ENCODE data around the gene ACTR1A. TPM values are rescaled to one million over a fixed set of nuclear protein-coding genes. Genes with fewer than 3 reads are reported as not detected.
"Not testable (repeated sequence)": the region's sequence is repeated elsewhere in the genome, so short reads cannot be mapped to it uniquely, and the experiment has no call there.

The ACTR1A gene
- total RNA-seq, 1 experiment from 2014 or later: 124 TPM

DNA sequence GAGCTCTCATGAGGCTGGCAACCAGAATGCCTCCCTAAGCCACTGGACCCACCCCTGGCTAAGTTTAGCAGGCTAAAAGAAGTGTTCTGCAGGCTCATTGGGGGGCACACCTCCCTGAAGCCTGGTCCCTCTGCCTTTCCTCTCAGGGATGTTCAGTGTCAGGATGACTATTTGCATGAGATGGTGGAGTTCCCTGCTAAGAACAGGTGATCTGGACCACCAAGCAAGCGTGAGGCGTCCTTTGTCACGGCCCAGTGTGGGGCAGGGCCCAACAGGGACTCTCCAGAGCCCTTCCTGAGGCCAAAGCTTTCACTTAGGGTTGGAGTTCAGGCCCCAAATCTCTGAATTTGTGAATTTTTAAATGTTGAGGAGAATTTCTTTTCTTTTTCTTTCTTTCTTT, 13.2 kb upstream of the ACTR1A start:
- no peak for DNase-seq (ENCODE audit: low read depth)

DNA sequence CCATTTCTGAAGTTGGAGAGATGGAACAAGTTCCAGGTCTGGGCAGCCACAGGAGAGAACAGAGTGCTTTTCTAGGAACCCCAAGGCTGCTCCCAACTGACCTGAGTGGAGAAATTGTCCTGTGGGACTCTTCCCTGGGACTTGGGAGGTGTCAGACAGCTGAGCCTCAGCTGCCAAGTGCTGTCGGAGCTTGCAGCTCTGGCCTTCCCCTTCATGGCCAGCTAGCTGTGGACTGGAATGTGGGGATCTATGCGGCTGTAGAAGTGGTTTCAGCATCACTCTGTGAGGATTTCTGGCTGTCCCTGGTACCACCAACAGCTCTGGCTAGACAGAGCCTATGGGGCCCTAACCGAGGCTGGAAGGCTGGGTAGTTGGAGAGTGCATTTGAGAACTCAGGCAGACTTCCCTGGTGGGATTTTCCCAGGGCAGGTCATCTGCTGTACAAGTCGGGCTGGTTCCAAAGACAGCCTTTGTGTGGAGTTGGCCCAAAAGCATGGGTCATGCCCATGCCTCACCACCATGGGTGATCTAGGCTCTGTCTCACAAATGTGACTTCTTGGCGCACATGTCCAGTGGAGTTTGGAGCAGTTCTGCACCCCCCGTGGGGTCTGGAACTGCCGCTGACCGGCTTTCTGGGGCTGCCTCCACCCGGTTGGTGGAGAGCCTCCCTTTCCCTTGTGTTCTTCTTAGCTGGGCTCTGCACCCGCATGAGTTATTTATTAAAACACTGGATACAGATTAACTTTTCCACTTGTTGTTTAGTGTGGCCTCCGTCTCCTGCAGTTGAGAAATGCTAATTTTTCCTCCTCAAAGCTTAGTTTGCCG, 12.2 kb upstream of the ACTR1A start:
- no peak for DNase-seq (ENCODE audit: low read depth)

DNA sequence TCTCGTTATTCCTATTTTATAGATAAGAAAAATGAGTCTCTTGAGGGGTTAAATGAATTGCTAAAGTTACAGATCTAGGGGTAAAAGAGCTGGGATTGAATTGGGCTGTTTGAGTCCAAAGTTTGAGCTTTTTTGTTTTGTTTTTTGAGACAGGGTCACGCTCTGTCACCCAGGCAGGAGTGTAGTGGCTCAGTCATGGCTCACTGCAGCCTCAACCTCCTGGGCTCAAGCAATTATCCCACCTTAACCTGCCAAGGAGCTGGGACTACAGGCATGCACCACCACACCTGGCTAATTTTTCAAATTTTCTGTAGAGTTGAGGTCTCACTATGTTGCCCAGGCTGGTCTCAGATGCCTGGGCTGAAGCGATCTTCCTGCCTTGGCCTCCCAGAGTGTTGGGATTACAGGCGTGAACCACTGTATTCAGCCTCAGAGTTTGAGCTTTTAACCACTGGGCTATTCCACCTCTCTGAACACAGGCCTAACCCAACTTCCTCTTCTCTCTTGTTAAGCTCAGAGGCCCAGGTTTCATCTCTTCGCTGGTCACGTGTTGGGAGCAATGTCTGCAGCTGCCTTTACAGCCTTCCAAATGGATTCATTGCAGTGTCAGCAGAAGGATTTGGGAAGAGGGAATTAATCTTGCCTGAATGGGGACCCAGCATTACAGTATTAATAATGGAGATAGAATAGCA, 9.2 kb upstream of the ACTR1A start:
- no peak for DNase-seq (ENCODE audit: low read depth)

DNA sequence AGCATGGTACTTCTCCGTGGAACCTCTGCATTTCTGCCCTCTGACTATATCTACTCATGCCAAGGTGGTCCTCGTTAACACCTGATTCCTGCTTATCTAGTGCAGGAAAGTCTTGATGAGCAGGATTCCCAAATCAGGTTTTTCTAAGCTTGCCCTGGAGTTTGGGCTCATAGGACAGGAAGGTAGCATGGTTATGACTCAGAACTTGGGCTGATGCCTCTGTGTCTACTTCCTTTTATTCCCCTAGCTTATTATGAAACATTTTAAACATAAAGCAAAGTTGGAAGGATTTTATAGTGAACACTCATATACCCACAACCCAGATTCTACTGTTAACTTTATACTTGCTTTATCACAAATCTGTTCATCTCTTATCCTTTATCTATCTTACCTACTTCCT, 6.9 kb upstream of the ACTR1A start:
- peak; percentile 74 for DNase-seq (ENCODE audit: low read depth)

DNA sequence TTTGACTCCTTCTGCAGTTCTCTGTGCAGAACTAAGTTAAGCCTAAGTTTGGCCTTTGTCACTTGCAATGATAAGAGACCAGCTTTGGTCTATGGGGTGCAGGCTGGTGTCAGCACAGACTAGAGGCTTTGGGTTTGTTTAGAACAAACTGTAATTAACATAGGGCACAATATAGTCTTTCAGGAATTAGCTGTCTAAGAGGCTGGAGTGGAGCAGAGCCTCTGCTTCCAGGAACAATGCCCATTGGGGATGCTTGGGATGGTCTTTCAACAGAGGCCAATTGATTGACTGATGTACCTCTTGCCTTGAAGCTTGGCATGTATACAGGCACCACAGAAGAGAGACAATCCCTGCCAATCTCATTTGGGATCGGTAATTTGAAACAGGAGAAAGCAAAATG, 6.0 kb upstream of the ACTR1A start:
- no peak for DNase-seq (ENCODE audit: low read depth)

DNA sequence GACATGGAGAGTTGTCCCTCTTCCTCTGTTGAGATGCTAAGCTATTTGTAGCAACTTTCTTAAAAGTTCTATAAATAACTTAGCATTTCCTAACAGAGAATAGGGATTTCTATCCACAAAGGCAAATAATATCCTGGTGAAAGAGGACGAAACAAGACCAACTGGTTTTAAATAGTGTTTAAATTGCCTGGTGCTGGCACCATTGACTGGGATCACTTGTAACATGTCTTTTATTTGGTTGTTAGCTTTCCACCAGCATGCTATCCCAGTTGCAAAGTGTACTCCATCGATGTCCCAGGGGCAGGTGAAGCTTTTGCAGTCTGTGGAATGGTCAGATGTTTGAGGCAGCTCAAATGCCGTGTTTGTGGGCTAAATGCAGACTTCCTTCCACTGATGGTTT, 5.0 kb upstream of the ACTR1A start:
- DNase-seq (ENCODE audit: low read depth): no peak

DNA sequence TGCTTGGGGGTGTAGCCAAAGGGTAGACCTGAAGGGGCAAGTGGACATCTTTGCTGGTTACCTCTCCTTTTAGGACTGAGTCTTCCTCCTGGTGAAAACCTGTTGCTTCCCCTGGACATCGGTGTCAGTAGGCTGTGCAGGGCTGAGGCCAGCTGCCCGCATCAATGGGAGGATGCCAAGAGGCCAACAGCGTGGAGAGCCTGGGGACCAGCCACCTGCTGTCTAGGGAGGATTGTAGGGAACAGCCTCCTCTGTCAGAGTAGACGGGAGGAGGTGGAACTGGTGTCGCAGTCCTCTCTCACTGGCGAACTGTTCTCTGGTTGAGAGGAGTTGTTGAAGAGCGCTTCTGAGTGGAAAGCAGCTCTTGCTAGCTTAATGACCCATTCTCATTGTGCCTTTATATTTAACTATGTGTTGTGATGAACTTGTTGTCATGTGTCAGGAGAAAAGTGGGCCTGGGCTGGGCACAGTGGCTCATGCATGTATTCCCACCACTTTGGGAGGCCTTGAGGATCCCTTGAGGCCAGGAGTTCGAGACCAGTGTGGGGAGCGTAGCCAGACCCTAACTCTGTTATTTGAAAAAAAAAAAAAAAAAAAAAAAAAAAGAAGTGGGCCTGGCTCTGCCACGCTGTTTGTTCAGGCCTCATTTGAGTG, 3.1 kb upstream of the ACTR1A start:
- DNase-seq (ENCODE audit: low read depth): no peak

DNA sequence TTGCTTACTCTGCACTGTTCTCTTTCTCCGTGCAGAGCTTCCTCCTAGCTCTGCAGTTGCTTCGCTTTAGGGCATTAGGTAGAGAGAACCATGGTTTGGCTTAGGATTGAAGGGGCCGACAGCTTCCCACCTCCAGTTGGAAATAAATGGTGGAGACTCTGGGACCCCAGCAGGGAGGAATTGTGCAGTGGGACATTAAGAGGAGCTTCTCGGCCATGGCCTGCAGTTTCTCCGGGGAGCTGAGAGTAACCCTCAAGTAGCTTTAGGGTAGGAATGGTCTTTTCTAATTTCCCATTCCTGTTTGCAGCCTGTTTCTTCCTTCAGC, 2.4 kb upstream of the ACTR1A start:
- DNase-seq (ENCODE audit: low read depth): no peak

DNA sequence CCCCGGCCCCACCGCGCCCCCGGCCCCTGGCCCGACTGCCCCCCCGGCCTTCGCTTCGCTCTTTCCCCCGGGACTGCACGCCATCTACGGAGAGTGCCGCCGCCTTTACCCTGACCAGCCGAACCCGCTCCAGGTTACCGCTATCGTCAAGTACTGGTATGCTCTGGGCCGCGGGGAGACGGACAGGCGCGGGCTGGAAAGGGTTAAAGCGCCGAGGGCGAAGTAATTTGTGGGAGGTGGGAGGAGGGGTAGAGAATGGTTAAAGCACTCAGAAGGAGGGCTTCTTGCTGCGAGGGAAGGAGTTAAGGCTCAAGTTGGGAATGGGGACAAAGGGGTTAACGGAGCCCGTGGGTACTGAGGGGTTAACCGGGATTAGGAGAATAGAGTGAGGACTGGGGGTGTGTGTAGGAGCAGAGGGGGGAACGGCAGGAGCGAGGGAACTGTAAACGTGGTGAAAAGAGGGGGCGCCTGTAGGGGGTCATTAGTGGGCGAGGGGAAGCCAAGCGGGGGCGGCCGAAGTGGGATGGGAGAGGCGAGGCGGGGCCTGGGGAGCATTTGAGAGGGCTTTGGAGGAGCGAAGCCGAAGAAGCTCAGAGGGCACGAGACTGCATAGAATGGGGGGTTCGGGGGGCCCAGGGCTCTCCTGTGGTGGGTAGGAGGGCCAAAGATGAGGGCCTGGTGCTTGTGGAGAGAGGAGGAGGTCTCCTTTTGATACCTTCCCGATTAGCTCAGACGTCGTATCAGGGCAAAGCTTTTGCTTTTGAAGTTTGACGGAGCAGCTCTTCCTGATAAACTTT, 1.9 kb upstream of the ACTR1A start:
- DNase-seq (ENCODE audit: low read depth): peak; percentile 10

DNA sequence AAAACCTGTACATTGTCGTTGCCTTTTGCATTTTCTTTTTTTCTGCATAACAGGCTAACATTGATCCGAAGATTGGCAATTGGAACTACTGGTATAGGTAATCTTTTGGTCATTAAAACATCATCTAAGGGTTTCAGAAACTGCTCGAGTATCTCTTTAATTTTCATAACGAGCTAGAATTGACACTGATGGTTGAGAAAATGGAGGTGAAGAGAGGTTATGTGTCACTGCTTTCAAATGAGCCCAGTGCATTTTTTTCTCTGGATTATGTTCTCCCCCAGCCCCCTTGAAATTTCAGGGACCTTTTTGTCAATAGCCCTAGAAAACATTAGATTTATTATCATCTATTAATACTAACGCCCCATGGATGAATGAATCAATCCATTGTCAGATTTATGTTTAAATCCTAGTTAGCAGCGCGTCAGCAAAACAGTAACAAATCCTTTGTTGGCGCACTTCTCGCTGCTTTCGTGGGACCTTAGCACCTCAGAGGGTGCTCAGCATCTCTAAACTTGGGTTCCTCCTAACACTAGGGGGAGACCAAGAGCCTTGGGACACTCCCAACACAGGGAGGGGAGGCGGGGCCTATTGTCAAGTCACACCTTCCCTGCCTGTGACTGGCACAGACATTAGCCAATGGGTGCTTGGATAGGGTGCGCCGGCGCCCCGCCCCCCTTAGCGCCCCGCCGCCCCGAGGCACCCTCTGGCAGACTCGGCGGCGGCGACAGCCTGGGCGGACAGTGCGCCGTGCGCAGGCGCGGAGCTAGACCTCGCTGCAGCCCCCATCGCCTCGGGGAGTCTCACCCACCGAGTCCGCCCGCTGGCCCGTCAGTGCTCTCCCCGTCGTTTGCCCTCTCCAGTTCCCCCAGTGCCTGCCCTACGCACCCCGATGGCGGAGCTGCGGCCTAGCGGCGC, 1.0 kb upstream of the ACTR1A start, which contains the start of gene SUFU:
TSS of gene SUFU (plus strand) at position 709 of the 915 bp plus-strand sequence. CDS start at position 890, 181 bp downstream.
- peak; percentile 92 for DNase-seq (ENCODE audit: low read depth)

DNA sequence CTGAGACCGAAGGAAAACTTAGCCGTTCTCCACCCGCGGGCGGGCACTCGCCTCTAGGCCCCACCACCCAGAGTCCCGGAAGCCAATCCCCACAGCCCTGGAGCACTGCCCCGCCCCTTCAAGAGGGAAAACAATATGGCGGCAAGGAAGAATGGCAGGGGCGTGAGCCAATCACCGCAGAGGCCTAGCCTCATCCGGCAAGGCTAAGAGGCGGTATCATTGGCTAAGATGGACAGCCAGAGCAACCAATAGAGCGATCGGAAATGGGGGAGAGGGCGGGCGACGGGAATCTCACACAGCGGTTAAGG, 529 bp downstream of the ACTR1A start:
- peak; percentile 99 for DNase-seq (ENCODE audit: low read depth)

DNA sequence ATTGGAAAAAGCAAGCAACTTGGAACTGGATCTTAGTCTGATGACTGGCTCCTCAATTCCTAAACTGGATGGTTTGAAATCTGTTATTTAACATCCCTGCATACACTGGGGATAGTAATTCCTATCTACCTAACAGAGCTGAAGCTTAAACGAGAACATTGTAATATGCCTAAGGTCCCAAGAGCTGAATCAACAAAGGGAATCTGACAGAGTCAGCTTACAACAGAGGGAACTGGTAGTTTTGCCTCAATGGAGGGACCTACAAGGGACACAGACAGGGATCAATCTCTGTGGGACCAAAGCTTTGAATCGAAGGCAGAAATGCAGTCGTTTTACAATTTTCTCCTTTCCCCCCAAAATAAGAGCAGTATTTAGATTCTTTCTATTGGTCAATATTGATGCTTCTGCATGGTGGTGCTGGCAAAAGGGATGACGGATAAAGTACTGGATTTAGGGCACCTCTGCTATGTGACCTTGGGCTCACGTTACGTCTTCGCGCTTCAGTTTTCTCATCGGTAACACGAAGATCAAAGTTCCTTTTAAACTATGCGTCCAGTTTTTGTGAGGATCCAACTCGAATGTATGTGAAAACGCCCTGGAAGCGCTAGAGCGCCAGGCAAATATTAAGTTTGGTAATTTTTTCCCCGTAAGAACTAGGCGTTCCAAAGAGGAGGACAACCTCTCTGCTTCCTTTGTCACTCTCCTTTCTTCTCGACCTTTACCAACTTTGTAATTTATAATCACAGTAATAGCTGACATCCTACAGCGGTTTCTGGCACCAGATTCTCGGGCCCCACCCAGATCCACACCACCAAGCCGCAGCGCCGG, 1.1 kb downstream of the ACTR1A start:
- DNase-seq (ENCODE audit: low read depth): no peak

DNA sequence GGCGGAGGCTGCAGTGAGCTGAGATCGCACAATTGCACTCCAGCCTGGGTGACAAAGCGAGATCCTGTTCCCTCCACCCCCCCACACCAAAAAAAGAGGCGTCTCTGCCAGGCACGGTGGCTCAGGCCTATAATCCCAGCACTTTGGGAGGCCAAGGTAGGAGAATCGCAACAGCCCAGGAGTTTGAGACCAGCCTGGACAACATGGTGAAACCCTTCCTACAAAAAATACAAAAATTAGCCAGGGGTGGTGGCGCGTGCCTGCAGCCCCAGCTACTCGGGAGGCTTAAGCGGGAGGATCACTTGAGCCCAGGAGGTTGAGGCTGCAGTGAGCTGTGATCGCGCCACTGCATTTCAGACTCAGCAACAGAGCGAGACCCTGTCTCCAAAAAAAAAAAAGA, 1.8 kb downstream of the ACTR1A start:
- DNase-seq (ENCODE audit: low read depth): not testable (repeated sequence)

DNA sequence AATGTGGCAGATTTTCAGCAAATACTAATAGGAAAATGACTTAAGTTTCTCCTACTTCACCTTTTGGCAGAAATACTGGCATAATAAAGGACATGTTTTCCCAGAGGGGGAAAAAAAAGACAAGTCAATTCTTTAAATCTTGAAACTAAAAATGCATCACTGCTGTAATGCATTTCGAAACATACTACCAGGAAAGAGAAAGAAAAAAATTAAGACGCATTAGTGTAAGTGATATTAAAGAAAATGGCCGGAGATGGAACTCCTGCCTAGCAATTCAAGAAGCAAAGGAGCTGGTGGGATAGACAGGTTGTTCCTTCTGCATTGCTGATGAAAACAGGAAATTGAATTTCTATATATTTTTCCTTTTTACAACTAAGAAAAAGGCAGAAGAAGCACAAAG, 3.2 kb downstream of the ACTR1A start:
- DNase-seq (ENCODE audit: low read depth): no peak

DNA sequence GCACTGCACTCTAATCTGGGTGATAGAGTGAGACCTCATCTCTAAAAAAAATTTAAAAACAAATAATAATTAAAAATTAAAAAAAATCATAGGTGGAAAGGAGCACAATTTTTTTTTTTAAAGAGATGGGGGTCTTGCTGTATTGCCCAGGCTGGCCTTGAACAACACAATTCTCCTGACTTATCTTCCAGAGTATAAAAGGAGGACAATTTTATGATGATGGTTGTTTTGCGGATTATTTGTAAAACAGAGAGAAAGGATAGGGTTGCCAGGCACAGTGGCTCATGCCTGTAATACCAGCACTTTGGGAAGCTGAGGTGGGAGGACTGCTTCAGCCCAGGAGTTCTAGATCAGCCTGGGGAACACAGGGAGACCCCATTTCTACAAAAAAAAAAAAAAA, 5.0 kb downstream of the ACTR1A start:
- DNase-seq (ENCODE audit: low read depth): no peak

DNA sequence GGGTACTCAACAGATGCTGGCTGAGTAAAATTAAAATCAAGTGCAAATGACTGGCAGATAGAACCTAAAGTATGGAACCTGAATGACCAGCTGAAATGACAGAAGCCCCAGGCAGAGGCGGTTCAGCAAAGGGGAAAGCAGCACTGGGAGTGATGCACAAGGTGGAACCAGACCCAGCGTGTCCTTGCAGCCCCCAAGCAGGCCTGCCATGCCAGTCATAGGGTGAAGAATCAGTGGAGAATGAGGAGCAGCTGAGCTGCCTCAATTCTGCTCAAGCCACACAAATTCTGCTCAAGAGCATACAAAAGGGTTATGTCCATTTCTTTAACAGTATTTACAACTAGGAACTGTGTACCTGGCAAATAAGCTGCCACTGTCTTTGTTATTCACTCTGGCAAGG, 8.7 kb downstream of the ACTR1A start:
- DNase-seq (ENCODE audit: low read depth): no peak

DNA sequence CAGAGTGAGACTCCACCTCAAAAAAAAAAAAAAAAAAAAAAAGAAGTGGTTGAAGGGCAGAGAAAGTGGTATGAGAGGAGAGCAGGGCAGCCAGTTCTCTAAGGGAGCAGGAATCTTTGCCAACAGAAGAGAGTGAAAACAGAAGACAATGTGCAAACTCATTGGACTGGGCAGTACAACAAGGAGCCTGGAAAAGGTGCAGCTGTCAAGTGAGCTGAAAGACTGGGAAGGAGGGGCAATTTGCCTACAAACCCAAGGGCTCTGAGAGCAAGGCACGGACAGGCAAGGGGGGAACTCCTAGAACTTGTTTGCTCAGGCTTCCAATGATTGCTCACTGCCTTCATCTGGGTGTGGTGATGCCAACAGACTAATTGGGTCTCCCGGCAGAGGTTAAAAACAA, 9.5 kb downstream of the ACTR1A start:
- DNase-seq (ENCODE audit: low read depth): no peak

DNA sequence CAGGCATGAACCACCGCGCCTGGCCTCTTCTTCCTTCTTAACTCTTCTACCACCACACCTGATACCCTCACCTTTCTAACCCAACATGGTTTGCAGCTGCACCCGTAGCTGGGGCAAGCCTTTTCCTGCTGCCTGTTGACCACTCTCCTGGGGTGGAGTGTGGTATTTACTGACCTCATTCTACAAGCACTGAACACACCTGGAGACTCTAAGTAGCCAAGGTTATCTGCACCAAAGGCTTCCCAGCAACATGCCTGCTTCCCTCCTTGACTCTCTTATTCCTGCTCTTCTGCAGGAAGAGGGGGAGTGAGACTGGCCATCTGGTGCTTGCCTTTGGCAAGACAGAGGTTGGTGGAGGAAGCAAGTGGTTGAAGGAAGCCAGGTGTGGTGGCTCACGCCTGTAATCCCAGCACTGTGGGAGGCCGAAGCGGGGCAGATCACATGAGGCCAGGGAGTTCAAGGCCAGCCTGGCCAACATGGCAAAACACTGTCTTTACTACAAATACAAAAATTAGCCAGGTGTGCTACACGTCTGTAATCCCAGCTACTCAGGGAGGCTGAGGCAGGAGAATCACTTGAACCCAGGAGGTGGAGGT, 10.1 kb downstream of the ACTR1A start:
- no peak for DNase-seq (ENCODE audit: low read depth)

DNA sequence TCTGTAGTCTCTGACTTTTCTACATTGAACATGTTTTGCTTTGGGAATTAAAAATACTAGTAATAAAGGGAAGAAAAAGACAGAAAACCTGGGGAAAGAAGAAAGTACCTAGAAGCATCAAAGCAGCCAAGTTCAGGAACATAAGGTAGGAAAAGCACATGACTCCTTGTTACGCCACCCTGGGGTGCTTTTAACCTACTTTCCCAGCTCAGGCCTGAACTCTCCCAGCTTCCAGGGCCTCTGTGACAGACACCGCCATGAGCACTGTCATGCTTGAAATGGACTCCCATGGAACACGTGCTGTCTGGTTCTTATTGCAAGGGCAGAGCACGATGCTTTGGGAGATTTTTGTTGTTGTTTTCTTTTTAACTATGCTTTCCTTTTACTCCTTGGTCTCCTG, 11.4 kb downstream of the ACTR1A start:
- no peak for DNase-seq (ENCODE audit: low read depth)
